ENCODE results near the gene GLB1L2. TPM values are rescaled to one million over a fixed set of nuclear protein-coding genes. Genes with fewer than 3 reads are reported as not detected.

The GLB1L2 gene
- total RNA-seq, 1 experiment from 2014 or later = 27.1 TPM

- ChIA-PET RAD21 (ENCODE audit: low non-redundant PET in 1 of 2, low total read pairs in 2 of 2, uncharacterized antibody in 2 of 2, unreplicated experiment in 2 of 2) (interaction anchor here in 1 of 2 experiments (0.7 kb wide), 1 partner anchor 300 kb away, joined by 3 read pairs; no protein-coding TSS in a partner anchor), POLR2A (no interaction called here), CTCF (no interaction called here)
- H3K4me3 ChIP-seq (replicated peaks in 1 of 2; ENCODE audit: low read depth in 1 of 2, low read length in 2 of 2) = no peak overlapping the region
- TF ChIP-seq RAD21 (IDR thresholded peaks at IDR 0.05; ENCODE audit: low read depth) (no peak), SIN3A (IDR thresholded peaks at IDR 0.05; ENCODE audit: low read depth) (no peak), JUND (IDR thresholded peaks at IDR 0.05) (no peak), ZFX (IDR thresholded peaks at IDR 0.05) (no peak), EZH2 (IDR thresholded peaks at IDR 0.05) (no peak), FOSL1 (IDR thresholded peaks at IDR 0.05; ENCODE audit: low read depth) (no peak), ZNF274 (IDR thresholded peaks at IDR 0.05; ENCODE audit: low read depth, low read length) (no peak), TCF7L2 (IDR thresholded peaks at IDR 0.05; ENCODE audit: borderline replicate concordance, extremely low read depth, insufficient read depth, insufficient read length) (no peak), ZBTB33 (IDR thresholded peaks at IDR 0.05; ENCODE audit: extremely low read depth, insufficient replicate concordance, low read length) (no peak), REST (IDR thresholded peaks at IDR 0.05; ENCODE audit: low read depth) (no peak), YY1 (IDR thresholded peaks at IDR 0.05; ENCODE audit: extremely low read depth, insufficient replicate concordance, low read depth, low read length) (no peak)
- no TSS peak for BruUV-seq (replicated peaks)
- no peak overlapping the region for H2AFZ ChIP-seq (ENCODE audit: low read depth, low read length, poor library complexity, severe bottlenecking)
- H3K27me3 ChIP-seq (ENCODE audit: insufficient read depth, low read length) = no peaks in the 10 kb centered on the region
- no peak overlapping the region for H3K9ac ChIP-seq (ENCODE audit: low read length)
- no peaks in the 10 kb centered on the region for H4K20me1 ChIP-seq (ENCODE audit: insufficient read depth)
- no peak overlapping the region for H3K4me2 ChIP-seq (ENCODE audit: low read length)
- no peak for ATAC-seq
- H3K27ac ChIP-seq (ENCODE audit: low read depth, low read length) = no peak overlapping the region
- H3K9me2 ChIP-seq (ENCODE audit: insufficient read depth) = no peaks in the 10 kb centered on the region
- intact Hi-C loops (cut with micrococcal nuclease) = no loop called here
- no peaks in the 10 kb centered on the region for H3K79me2 ChIP-seq (ENCODE audit: insufficient read depth, low read length)
- no peaks in the 10 kb centered on the region for H3K9me3 ChIP-seq (ENCODE audit: control insufficient read depth in 1 of 2, insufficient read depth in 1 of 2, low read depth in 1 of 2, low read length in 2 of 2)
- H3K4me1 ChIP-seq (ENCODE audit: control insufficient read depth in 1 of 2, insufficient read depth in 2 of 2, low read length in 2 of 2) = no peaks in the 10 kb centered on the region
- no peak for DNase-seq (ENCODE audit: low read depth, low spot score)
- no peaks in the 10 kb centered on the region; a peak in 1 of 4 replicates for H3K36me3 ChIP-seq (ENCODE audit: control insufficient read depth in 1 of 2, insufficient read depth in 2 of 2, low read length in 2 of 2)
Observed at GRCh38 chr11:134349109-134349801, 17.5 kb downstream of the GLB1L2 start.

Data from HCT116 (cell line).